Peyer's patch (tissue), 4 donors: ENCODE results near the gene TLN1. TPM values are rescaled to one million over a fixed set of nuclear protein-coding genes. Genes with fewer than 3 reads are reported as not detected.

Experiments
- DNase-seq, 3 donors: peaks; one replicate each; pipeline ENCODE4 v3.0.0-alpha.2; 2017 to 2019
- H3K27ac ChIP-seq, 4 donors: fragments of 200-600 bp; sonication (generic); one replicate each; pipeline ENCODE4 v1.5.1; 2016 to 2019
- H3K27me3 ChIP-seq, 2 donors: fragments of 200-600 bp; sonication (generic); one replicate each; pipeline ENCODE4 v1.5.1; 2019
- H3K36me3 ChIP-seq, 3 donors: fragments of 200-600 bp; sonication (generic); one replicate each; pipeline ENCODE4 v1.5.1; 2016 to 2019
- H3K4me1 ChIP-seq, 4 donors: fragments of 200-600 bp; sonication (generic); one replicate each; pipeline ENCODE4 v1.5.1; 2016 to 2019
- H3K4me3 ChIP-seq, 4 donors: fragments of 200-600 bp; sonication (generic); 1 replicate in 3 of 4; 2 replicates in 1 of 4; pipeline ENCODE4 v1.5.1; 2016 to 2019; ENCODE audit warnings: mild to moderate bottlenecking in 1 of 4
- H3K9me3 ChIP-seq, 4 donors: fragments of 200-600 bp; sonication (generic); one replicate each; pipeline ENCODE4 v1.5.1; 2016 to 2019; ENCODE audit warnings: mild to moderate bottlenecking in 1 of 4
- POLR2A ChIP-seq, 2 donors: fragments of 450-650 bp; IDR thresholded peaks; one replicate each; pipeline ENCODE4 v1.5.1; 2017; ENCODE audit warnings: antibody characterized with exemption in 2 of 2, mild to moderate bottlenecking in 2 of 2, moderate library complexity in 2 of 2
- total RNA-seq, 4 donors: library from RNA; depleted of rRNA; stranded (reverse); fragments of >200 nt; gene quantifications; one replicate each; pipeline ENCODE4 v1.1.0, GENCODE V29; 2016
- TF ChIP-seq, protein P1 (sequence below), 6 experiments: fragments of 450-650 bp in 4 of 6; fragments of 200-600 bp in 2 of 6; sonication (generic) in 1 of 6; IDR thresholded peaks; one replicate each; pipeline ENCODE4 v1.5.1; 2017 to 2019; ENCODE audit warnings: antibody characterized with exemption in 6 of 6, mild to moderate bottlenecking in 3 of 6, moderate library complexity in 1 of 6

The TLN1 gene, protein sequence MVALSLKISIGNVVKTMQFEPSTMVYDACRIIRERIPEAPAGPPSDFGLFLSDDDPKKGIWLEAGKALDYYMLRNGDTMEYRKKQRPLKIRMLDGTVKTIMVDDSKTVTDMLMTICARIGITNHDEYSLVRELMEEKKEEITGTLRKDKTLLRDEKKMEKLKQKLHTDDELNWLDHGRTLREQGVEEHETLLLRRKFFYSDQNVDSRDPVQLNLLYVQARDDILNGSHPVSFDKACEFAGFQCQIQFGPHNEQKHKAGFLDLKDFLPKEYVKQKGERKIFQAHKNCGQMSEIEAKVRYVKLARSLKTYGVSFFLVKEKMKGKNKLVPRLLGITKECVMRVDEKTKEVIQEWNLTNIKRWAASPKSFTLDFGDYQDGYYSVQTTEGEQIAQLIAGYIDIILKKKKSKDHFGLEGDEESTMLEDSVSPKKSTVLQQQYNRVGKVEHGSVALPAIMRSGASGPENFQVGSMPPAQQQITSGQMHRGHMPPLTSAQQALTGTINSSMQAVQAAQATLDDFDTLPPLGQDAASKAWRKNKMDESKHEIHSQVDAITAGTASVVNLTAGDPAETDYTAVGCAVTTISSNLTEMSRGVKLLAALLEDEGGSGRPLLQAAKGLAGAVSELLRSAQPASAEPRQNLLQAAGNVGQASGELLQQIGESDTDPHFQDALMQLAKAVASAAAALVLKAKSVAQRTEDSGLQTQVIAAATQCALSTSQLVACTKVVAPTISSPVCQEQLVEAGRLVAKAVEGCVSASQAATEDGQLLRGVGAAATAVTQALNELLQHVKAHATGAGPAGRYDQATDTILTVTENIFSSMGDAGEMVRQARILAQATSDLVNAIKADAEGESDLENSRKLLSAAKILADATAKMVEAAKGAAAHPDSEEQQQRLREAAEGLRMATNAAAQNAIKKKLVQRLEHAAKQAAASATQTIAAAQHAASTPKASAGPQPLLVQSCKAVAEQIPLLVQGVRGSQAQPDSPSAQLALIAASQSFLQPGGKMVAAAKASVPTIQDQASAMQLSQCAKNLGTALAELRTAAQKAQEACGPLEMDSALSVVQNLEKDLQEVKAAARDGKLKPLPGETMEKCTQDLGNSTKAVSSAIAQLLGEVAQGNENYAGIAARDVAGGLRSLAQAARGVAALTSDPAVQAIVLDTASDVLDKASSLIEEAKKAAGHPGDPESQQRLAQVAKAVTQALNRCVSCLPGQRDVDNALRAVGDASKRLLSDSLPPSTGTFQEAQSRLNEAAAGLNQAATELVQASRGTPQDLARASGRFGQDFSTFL (N-terminal part only)
- 100 to 1,000 TPM; 129 to 262 (median 188) TPM for total RNA-seq

DNA sequence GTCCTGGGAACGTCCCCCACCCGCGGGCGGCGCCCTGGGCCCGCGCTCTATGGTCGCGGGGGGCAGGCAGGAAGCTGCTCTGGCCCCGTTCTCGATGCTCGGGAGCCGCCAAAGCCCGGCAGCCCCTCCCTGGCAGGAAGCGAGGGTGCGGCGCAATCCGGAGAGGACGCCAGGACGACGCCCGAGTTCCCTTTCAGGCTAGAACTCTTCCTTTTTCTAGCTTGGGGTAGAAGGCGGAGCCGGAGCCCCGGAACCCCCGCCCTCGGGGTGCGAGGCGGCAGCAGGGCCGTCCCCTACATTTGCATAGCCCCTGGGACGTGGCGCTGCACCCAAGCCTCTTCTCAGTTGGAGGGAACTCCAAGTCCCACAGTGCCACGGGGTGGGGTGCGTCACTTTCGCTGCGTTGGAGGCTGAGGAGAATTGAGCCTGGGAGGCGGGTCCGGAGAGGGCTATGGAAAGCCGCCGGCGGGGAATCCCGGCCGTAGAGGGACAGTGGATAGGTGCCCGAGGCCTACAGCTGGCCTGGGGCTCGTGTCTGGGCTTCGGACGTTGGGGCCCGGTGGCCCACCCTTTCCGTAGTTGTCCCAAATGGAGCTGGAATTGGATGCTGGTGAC is at the start of gene TLN1, which contains the start of gene CREB3:
Gene TLN1, minus strand, starts transcription at position 11 of the 615 bp plus-strand sequence. CDS start 6,501 bp downstream, outside the sequence.
Gene CREB3, plus strand, starts transcription at position 482 of the 615 bp plus-strand sequence. Its CDS starts 107 bp downstream, at position 589.
- H3K27ac ChIP-seq: peak within 1 kb of the TSS; percentile 94 to 100 (median 96)
- peak; percentile 80 to 89 for TF ChIP-seq POLR2A (IDR thresholded peaks at IDR 0.05)
- TF ChIP-seq, protein P1, sequence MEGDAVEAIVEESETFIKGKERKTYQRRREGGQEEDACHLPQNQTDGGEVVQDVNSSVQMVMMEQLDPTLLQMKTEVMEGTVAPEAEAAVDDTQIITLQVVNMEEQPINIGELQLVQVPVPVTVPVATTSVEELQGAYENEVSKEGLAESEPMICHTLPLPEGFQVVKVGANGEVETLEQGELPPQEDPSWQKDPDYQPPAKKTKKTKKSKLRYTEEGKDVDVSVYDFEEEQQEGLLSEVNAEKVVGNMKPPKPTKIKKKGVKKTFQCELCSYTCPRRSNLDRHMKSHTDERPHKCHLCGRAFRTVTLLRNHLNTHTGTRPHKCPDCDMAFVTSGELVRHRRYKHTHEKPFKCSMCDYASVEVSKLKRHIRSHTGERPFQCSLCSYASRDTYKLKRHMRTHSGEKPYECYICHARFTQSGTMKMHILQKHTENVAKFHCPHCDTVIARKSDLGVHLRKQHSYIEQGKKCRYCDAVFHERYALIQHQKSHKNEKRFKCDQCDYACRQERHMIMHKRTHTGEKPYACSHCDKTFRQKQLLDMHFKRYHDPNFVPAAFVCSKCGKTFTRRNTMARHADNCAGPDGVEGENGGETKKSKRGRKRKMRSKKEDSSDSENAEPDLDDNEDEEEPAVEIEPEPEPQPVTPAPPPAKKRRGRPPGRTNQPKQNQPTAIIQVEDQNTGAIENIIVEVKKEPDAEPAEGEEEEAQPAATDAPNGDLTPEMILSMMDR (IDR thresholded peaks at IDR 0.05): peak in 1 of 6 experiments; percentile 15
- peaks cover 7 to 54% (median 24%) of the 10 kb centered on the region in 4 donors for H3K4me1 ChIP-seq
- peak within 1 kb of the TSS; percentile 64 to 92 (median 72) for H3K4me3 ChIP-seq
- peak; percentile 96 to 99 (median 98) for DNase-seq
- peaks cover 0 to 29% (median 0%) of the 10 kb centered on the region in 3 donors for H3K36me3 ChIP-seq
- H3K27me3 ChIP-seq: no peaks in the 10 kb centered on the region
- H3K9me3 ChIP-seq: no peaks in the 10 kb centered on the region

DNA sequence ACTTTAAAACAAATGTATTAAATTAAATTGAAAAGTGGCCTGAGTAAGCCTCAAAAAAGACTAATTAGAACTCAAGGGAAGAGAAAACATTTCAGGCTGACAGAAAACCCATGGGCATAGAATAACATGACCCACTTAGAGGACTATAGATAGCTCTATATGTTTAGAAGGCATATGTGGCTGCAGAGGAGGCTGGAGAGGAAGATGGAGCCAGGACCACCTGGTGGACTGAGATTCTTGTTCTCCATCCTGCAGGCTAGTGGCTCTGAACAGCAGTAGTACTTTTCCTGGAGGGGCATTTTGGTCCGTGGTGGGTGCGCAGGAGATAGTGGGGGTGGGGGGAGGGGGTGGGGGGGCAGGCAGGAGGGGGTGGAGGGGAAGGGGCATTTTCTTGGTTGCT is 49.1 kb upstream of the TLN1 start:
- Histone ChIP-seq H3K4me3 (no peak overlapping the region), H3K27me3 (no peaks in the 10 kb centered on the region), H3K4me1 (no peaks in the 10 kb centered on the region), H3K27ac (no peak overlapping the region), H3K36me3 (no peaks in the 10 kb centered on the region), H3K9me3 (no peaks in the 10 kb centered on the region)
- TF ChIP-seq, protein P1 (IDR thresholded peaks at IDR 0.05): no peak
- no peak for TF ChIP-seq POLR2A (IDR thresholded peaks at IDR 0.05)
- no peak for DNase-seq

DNA sequence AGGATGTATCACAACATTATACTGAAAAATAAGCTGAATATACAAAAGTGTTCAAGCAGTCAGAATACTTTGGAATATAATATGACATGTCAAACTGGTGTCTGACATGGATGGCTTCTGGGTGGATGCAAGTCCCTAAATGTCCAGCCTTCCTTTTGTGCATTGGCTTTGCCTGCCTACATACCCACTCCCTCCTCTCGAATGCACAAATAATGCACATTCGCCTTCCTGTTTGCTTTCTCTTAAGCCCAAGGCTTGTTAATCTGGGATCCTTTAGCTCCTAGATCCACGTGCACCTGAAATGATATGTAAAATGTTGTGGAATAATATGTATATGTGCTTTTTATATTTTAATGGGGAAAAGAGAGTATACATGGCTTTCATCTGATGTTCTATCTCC is 46.5 kb upstream of the TLN1 start:
- TF ChIP-seq, protein P1 (IDR thresholded peaks at IDR 0.05): no peak
- TF ChIP-seq POLR2A (IDR thresholded peaks at IDR 0.05): no peak
- no peak for DNase-seq
- no peaks in the 10 kb centered on the region for H3K4me1 ChIP-seq
- H3K27me3 ChIP-seq: no peaks in the 10 kb centered on the region
- H3K36me3 ChIP-seq: no peaks in the 10 kb centered on the region
- no peak overlapping the region for H3K27ac ChIP-seq
- H3K4me3 ChIP-seq: no peak overlapping the region
- H3K9me3 ChIP-seq: no peaks in the 10 kb centered on the region

DNA sequence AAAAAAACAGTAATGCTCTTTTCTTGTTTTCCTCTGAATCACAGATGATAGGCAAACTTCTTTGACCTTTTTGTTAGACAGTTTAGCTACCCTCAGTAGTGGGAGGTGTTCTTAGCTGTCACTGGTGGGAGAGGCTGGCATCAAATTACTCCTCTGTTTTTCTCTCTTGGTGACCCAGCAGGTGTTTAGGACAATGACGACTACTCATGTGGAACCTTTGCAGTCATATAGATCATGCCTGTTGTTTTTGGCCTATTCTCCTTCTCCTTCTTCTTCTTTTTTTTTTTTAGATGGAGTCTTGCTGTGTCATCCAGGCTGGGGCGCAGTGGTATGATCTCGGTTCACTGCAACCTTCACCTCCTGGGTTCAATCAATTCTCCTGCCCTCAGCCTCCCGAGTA is 44.0 kb upstream of the TLN1 start:
- Histone ChIP-seq H3K4me1 (peaks cover 0 to 21% (median under 1%) of the 10 kb centered on the region in 4 donors), H3K27me3 (no peaks in the 10 kb centered on the region), H3K36me3 (no peaks in the 10 kb centered on the region), H3K9me3 (no peaks in the 10 kb centered on the region), H3K27ac (no peak overlapping the region), H3K4me3 (no peak overlapping the region)
- TF ChIP-seq, protein P1 (IDR thresholded peaks at IDR 0.05): no peak
- no peak for TF ChIP-seq POLR2A (IDR thresholded peaks at IDR 0.05)
- no peak for DNase-seq
